SW 1271 (cell line): ENCODE data around the gene NKX2-3.

ENCODE experiments used
- DNase-seq, 2 experiments: peaks; one replicate each; lab custom pipeline; 2025; lab: John Stamatoyannopoulos, UW

NKX2-3 gene

GRCh38 chr10:99539120-99539519 lies 6.4 kb downstream of the NKX2-3 start:
- no peak for DNase-seq

- DNase-seq = no peak
These were observed 7.1 kb downstream of the NKX2-3 start for GRCh38 chr10:99539820-99540219.

DNA sequence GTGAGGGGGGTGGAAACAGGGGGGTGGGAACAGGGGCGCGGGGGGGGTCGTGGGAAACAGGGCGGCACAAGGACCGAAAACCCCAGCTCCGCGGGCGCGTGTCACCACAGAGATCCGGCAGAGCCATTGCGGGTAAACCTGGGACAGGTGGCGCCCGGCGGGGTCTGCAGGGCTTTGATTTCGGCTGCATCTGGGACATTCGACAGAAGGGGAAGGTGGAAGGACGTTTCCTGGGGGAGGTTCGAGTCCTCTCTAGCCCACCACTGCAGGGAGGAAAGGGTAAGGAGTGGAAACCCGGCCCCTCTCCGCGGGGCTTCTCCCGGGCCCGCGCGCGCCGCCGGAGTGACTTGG lies 7.5 kb downstream of the NKX2-3 start:
- no peak for DNase-seq

DNA sequence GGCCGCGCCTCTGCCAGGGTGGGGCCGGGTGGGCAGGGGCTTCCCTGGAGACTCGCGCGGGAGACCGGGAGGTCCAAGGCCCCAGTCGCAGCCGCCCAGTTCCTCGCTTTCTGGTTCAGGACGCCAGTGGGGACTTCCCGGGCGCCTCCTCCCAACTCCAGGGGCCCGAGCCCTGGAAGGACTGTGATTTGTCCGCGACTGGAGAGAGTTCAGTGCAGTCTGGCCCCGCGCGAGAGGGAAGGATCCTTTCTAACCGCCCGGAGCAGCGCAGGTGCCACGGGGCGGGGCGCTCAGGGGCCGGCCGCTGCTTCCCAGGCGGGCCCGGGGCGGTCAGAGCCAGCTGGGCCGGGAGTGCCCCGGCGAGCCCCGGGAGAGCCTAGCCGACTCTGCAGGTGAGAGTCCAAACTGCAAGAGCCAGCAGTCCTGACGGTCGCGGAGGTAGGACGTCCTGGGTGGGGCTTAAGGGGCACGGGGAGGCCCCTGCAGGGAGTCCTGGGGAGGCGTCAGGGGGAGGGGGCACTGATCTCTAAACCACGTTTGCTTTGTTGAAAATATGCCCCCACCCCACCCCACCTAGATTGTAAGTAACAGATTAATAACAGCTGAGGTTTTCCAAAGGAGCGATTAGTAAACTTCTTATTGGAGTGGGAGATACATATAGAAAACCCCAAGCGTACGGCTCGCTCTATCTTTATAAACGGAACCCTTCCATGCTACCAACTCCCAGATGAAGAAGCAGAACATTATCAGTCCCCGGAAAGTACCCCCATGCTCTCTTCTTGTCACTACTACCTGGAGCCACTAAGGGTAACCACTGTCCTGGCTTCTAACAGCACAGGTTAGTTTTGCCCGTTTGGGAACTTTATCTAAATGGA lies 8.2 kb downstream of the NKX2-3 start:
- no peak for DNase-seq

DNA sequence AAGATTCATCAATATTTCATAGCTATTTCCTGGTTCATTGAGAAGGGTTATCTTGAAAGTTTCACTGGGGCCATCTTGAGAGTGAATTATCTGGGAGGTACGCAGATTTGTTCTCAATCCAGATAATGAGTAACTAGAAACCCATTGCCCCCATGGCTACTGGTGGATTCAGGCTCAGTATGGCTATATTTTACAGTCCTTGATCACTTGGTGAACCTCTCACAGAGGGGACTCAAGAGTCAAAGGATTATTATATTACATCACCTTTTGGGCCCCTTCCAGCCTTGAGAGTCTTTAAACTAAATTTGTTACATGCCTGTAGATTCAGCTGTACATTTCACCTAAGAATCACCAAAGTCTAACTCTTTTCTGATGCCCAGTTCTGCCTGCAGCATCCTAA lies 11.6 kb downstream of the NKX2-3 start:
- no peak for DNase-seq

- DNase-seq = peak in 1 of 2 experiments; percentile 21
These were observed 15.3 kb downstream of the NKX2-3 start for GRCh38 chr10:99548041-99548530.

GRCh38 chr10:99551158-99551557 lies 18.4 kb downstream of the NKX2-3 start:
- no peak for DNase-seq

GRCh38 chr10:99551616-99552015 lies 18.9 kb downstream of the NKX2-3 start:
- no peak for DNase-seq

DNA sequence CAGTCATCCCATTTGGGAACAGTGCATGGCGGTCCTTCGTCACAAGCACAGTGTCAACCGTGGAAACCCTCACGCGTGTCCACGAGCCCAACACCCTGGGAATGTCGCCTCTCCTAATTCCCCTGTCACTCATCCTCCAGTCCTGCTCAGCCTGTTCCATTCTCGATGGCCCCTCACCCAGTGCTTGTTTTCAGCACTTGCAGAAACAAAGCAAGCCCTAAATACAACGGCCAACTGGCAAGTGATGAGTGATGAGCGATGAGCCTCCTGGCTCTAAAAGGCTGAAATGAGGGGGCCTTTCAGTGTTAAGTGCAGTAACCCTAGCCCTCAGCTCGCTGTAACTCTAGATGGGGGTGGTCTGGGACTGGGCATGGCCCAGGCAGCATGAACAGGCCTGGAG lies 22.6 kb downstream of the NKX2-3 start:
- no peak for DNase-seq

GRCh38 chr10:99555825-99556523 lies 23.2 kb downstream of the NKX2-3 start:
- DNase-seq = no peak

DNA sequence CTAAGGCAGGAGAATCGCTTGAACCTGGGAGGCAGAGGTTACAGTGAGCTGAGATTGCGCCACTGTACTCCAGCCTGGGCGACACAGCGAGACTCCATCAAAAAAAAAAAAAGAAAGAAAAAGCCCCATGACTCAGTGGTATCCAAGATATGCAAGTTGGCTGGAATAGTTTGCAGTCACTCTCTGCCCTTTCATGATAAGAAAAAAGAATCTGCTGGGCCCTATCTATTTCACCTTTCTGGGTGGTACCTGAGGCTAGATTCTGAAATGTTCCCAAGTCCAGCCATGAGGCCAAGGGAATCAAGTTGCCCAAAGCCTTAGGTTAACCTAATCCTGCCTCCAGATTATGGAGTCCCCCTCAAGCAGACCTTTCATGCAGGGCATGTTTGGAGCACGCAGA lies 24.3 kb downstream of the NKX2-3 start:
- no peak for DNase-seq

DNA sequence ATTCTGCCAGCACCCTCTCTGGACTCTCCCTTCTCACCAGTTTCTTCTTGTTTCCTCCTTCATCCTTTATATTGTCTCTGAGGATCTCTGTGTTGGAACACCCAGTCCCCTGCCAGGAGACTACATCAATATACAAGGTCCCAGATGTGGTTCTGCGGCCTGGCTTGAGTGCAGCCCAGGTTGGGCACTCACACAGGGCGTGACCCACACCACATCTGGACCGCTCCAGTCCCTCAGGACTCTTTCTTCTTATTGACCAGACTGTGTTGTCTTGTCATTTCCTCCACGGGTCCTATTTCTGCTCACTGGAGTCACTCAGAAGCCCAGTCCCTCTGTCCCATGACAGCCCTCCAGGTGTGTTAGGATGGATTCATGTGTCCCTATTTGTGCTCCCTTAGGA lies 26.0 kb downstream of the NKX2-3 start:
- DNase-seq = no peak

DNA sequence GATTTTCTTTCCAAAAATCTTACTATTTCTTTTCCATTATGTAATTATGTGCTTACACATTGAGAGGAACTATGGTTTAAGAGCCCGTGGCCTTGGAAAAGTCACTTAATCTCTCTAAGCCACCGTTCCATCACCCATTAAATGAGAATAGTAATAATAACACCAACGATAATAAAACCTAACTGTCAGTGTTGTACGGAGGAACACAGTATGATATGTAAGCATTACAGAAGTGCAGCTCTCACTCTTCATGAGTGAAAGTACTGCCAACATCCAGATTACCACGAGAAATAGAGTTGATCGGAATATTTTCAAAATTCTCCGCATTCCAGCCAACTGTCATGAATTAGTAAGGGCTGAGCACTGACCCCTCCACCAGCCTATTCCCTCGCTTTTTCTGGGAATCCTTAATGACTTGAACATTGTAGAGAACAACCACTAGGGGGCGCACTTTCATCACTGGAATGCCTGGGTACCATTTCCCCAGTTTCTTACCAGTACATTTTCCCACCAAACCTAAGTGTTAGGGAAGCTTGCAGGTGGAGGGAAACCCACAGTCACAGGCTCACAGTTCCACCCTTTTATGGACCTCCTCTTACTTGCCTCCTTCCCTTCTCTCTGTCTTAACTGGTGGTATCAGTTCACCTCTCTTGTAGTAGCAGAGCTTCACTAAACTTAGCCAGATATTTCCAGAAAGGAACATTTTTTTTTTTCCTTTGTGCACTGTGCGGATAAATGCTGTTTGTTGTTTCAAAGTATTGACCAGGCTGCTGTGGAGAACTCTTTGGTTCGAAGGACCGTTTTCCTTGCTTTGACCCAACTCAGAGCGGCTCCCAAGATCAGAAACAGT lies 27.8 kb downstream of the NKX2-3 start:
- peak in 1 of 2 experiments; percentile 32 for DNase-seq

GRCh38 chr10:99562631-99563030 lies 29.9 kb downstream of the NKX2-3 start:
- no peak for DNase-seq

DNA sequence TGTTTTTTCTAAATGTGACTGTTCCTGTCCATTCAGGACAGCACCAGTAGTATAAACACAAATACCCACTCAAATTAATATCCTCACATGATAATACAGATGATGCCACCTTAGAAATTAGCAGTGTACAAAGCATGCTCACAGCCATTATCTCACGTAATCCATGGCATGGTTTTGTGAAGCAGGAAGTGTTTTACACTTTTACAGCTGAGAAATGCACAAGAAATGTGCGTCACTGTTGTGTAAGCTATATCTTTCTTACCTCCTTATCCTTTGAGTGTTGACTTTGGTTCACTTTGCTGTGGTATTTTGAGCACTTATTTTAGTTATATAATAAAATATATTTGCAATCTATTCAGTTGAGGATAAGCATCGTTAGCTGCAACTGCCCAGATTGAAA lies 31.6 kb downstream of the NKX2-3 start:
- no peak for DNase-seq

- no peak for DNase-seq
These were observed 32.4 kb downstream of the NKX2-3 start for GRCh38 chr10:99565166-99565565.

GRCh38 chr10:99569253-99569939 lies 36.7 kb downstream of the NKX2-3 start:
- DNase-seq = no peak

DNA sequence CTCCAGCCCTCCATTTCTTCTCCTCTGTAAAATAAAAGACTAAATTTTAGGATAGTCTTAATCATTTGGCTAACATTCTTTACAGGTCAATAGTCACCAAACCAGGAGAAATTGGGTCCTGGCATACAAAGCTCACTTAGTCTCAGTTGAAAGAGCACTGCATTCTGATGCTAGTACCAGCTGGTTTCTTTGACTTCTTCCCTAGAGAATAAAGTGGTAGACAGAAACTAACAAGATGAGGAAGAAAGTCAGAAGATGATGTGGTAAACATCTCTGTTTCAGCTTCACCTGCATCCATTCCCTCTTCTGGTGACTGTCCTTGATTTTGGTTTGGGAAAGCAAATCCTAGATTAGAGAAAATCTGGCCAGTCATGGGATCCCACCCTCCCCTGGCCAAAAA lies 37.2 kb downstream of the NKX2-3 start:
- DNase-seq = no peak

GRCh38 chr10:99571816-99572215 lies 39.1 kb downstream of the NKX2-3 start:
- no peak for DNase-seq

DNA sequence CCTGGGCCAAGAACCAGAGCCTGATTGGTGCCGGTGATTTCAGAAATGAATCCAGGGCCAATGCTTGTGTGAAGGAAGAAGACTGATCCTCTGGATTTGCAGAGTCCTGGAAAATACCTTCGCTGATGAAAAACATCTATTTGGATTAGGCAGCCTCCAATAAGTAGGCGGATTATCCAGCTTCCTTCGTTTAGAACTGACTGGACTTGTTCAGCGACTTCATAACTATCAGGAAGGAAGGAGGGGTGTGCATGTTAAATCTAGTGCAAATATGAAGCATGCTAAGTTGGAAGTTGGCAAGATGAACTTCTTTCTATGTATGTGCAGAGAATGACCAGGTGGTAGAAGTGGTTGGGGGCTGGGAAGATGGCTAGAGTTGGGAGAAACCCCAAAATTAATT lies 41.0 kb downstream of the NKX2-3 start:
- DNase-seq = no peak

GRCh38 chr10:99579971-99580370 lies 47.2 kb downstream of the NKX2-3 start:
- DNase-seq = no peak

DNA sequence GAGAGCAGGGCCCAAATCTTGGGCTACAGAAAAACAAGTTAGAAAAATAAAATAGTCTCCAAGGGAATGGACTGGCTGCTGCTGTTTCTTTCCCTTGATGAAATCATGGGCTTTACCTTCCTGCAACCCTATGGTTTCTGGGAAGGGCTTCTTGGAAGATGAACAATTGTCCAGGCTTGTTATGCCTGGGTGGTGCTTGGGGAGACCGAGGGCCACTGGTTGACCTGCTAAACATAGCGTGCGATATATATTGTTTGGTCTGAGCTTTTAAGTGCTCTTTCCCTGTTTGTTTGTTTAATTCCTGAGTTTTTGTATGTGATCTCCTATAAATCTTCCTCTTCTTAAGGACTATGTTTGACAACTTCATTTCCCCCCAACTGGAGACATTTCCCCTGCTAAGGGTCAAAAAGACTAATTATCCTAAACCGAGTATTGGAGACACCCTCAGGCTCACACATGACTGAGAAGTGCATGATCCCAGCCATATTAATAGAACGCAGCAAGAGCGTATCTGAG lies 49.6 kb downstream of the NKX2-3 start:
- no peak for DNase-seq
